IPS-20b (cell line): ENCODE data around the gene WWOX.

ENCODE experiments used
- H3K27ac ChIP-seq: one replicate; pipeline ENCODE4 v1.5.1; 2013; ENCODE audit warnings: low read length
- H3K27me3 ChIP-seq: 2 replicates; pipeline ENCODE4 v1.6.1; 2013; ENCODE audit warnings: mild to moderate bottlenecking, low read length, inconsistent platforms; ENCODE audit not compliant: insufficient read depth
- H3K36me3 ChIP-seq: 2 replicates; pipeline ENCODE4 v1.6.1; 2013; ENCODE audit warnings: low read depth, mild to moderate bottlenecking, inconsistent platforms, low read length, moderate library complexity; ENCODE audit not compliant: insufficient read depth
- H3K4me1 ChIP-seq: 2 replicates; pipeline ENCODE4 v1.6.1; 2013; ENCODE audit warnings: mild to moderate bottlenecking, control low read depth, inconsistent platforms, low read length, moderate library complexity; ENCODE audit not compliant: insufficient read depth
- H3K4me3 ChIP-seq: 2 replicates; pipeline ENCODE4 v1.5.1; 2013; ENCODE audit warnings: mild to moderate bottlenecking, low read length, inconsistent platforms
- H3K9ac ChIP-seq: 2 replicates; pipeline ENCODE4 v1.6.1; 2013; ENCODE audit warnings: low read depth, mild to moderate bottlenecking, inconsistent platforms, low read length, moderate library complexity
- H3K9me3 ChIP-seq: 2 replicates; pipeline ENCODE4 v1.6.1; 2013; ENCODE audit warnings: mild to moderate bottlenecking, low read depth, low read length, inconsistent platforms; ENCODE audit not compliant: insufficient read depth

WWOX gene

DNA sequence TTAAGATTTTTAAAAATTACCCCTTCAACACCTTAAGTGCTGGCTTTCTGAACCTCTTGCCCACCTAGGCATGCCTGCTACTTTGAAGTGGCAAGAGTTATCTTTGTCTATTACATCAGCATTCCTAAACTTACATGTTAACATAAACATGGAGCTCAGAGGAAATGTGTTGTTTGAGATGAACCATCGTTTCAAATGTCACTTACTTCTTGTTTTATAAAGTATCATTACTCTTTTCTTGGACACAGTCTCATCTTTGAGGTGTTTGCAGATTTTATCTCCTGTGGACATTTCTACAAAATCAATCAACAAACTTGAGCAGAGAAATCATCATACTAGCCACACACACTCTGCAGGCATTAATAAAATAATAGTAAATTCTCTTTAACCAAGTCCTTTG is 184.9 kb downstream of the WWOX start:
- H3K9me3 ChIP-seq = no peaks in the 10 kb centered on the region
- no peak overlapping the region for H3K27ac ChIP-seq
- H3K27me3 ChIP-seq = no peaks in the 10 kb centered on the region
- no peak overlapping the region for H3K4me3 ChIP-seq
- no peak overlapping the region for H3K9ac ChIP-seq
- H3K36me3 ChIP-seq = no peaks in the 10 kb centered on the region
- H3K4me1 ChIP-seq = peaks cover 11% of the 10 kb centered on the region; the same call in 1 of the 2 replicates

- Histone ChIP-seq H3K4me3 (no peak overlapping the region), H3K9me3 (no peaks in the 10 kb centered on the region), H3K4me1 (peaks cover 13% of the 10 kb centered on the region; the same call in 1 of the 2 replicates), H3K27me3 (no peaks in the 10 kb centered on the region), H3K27ac (no peak overlapping the region), H3K36me3 (no peaks in the 10 kb centered on the region), H3K9ac (no peak overlapping the region)
Measured at GRCh38 chr16:78284957-78285434, 185.5 kb downstream of the WWOX start.

DNA sequence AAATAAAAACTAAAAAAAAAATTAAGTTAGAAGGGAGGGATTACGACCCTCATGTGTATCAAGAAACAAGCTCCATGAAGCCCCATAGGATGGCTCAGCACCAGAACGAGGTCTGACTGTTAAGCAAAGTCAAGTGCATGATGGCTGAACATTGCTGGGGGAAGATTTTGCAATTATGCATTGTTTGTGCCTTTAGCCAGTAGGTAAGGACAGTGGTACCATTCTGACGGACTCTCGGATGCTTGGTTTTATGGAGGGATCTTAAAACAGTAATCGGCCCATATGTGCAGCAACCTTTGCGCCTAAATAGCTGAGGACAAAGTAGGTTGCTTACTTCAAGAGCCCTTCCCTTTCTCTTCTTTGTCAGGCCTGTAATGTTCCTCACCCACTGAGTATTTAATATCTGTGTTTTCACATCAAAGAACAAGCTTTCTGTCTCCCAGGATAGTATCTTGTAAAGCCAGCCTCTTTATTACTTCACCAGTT is 186.0 kb downstream of the WWOX start:
- no peak overlapping the region for H3K4me3 ChIP-seq
- H3K9me3 ChIP-seq = no peaks in the 10 kb centered on the region
- no peaks in the 10 kb centered on the region for H3K36me3 ChIP-seq
- H3K27me3 ChIP-seq = no peaks in the 10 kb centered on the region
- no peak overlapping the region for H3K9ac ChIP-seq
- peaks cover 18% of the 10 kb centered on the region for H3K4me1 ChIP-seq
- H3K27ac ChIP-seq = no peak overlapping the region

DNA sequence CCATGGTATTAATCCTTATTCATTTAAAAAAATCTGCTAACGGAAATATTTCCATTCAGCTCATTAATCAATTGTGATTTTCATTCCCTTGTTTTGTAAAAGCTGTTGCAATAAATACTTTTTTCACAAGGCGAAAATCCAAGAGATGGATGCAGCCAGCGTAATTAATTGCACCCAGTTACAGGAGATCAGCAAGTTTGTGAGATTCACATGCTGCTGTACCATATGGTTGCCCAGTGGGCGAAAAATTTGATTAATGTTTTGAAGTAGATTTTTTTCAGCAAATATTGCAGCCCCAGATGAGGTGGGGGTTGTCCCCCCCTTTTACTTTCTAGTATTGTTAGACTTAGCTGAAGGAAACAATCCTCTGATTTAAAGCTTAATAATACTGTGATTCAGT is 186.6 kb downstream of the WWOX start:
- no peaks in the 10 kb centered on the region for H3K36me3 ChIP-seq
- no peak overlapping the region for H3K27ac ChIP-seq
- peaks cover 22% of the 10 kb centered on the region for H3K4me1 ChIP-seq
- no peaks in the 10 kb centered on the region for H3K9me3 ChIP-seq
- H3K9ac ChIP-seq = no peak overlapping the region
- no peaks in the 10 kb centered on the region for H3K27me3 ChIP-seq
- no peak overlapping the region for H3K4me3 ChIP-seq

GRCh38 chr16:78288888-78289287 is 189.4 kb downstream of the WWOX start:
- Histone ChIP-seq H3K9ac (no peak overlapping the region), H3K4me3 (no peak overlapping the region), H3K9me3 (no peaks in the 10 kb centered on the region), H3K36me3 (no peaks in the 10 kb centered on the region), H3K4me1 (peaks cover 22% of the 10 kb centered on the region), H3K27ac (no peak overlapping the region), H3K27me3 (no peaks in the 10 kb centered on the region)

- H3K27ac ChIP-seq = no peak overlapping the region
- no peak overlapping the region for H3K9ac ChIP-seq
Measured at GRCh38 chr16:78289373-78289772, 189.9 kb downstream of the WWOX start.

DNA sequence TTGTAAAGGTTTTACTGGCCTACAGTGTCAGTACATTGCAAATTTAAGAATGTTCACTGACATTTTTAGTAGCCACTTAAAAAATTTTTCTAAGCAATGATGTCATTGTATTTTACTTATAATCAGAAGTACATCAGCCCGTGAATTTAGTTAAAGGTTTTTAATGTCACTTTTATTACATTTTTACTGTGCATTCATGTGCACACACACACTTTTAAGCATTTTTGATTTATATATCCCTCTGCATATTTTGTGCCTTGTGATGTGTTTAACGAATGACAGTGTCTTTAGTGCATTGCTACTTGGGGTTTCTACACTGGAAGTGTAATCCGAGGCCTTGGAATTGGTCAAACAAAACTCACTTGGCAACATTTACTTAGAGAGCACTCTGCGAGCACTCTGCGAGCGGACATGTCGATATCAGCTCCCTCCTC is 190.4 kb downstream of the WWOX start:
- H3K9me3 ChIP-seq = no peaks in the 10 kb centered on the region
- no peak overlapping the region for H3K27ac ChIP-seq
- peak overlapping the region; percentile 13; the same call in 1 of the 2 replicates for H3K4me3 ChIP-seq
- H3K27me3 ChIP-seq = no peaks in the 10 kb centered on the region
- no peaks in the 10 kb centered on the region for H3K36me3 ChIP-seq
- H3K9ac ChIP-seq = no peak overlapping the region
- peaks cover 22% of the 10 kb centered on the region for H3K4me1 ChIP-seq

More at GRCh38 chr16:78289373-78289772, 189.9 kb downstream of the WWOX start:
- H3K4me3 ChIP-seq = no peak overlapping the region
- H3K27me3 ChIP-seq = no peaks in the 10 kb centered on the region
- peaks cover 22% of the 10 kb centered on the region for H3K4me1 ChIP-seq
- no peaks in the 10 kb centered on the region for H3K9me3 ChIP-seq
- no peaks in the 10 kb centered on the region for H3K36me3 ChIP-seq

- Histone ChIP-seq H3K36me3 (no peaks in the 10 kb centered on the region), H3K27me3 (no peaks in the 10 kb centered on the region), H3K27ac (no peak overlapping the region), H3K9me3 (no peaks in the 10 kb centered on the region), H3K4me1 (peaks cover 22% of the 10 kb centered on the region), H3K9ac (0 out of 2 replicates have a peak overlapping the region, but pooled peaks have one; percentile 12), H3K4me3 (peak overlapping the region; percentile 14; the same call in 1 of the 2 replicates)
Measured at GRCh38 chr16:78290395-78290794, 190.9 kb downstream of the WWOX start.

- Histone ChIP-seq H3K9me3 (no peaks in the 10 kb centered on the region), H3K4me1 (peaks cover 22% of the 10 kb centered on the region), H3K9ac (0 out of 2 replicates have a peak overlapping the region, but pooled peaks have one; percentile 12), H3K4me3 (no peak overlapping the region), H3K27ac (no peak overlapping the region), H3K27me3 (no peaks in the 10 kb centered on the region), H3K36me3 (no peaks in the 10 kb centered on the region)
Measured at GRCh38 chr16:78290872-78291591, 191.6 kb downstream of the WWOX start.

DNA sequence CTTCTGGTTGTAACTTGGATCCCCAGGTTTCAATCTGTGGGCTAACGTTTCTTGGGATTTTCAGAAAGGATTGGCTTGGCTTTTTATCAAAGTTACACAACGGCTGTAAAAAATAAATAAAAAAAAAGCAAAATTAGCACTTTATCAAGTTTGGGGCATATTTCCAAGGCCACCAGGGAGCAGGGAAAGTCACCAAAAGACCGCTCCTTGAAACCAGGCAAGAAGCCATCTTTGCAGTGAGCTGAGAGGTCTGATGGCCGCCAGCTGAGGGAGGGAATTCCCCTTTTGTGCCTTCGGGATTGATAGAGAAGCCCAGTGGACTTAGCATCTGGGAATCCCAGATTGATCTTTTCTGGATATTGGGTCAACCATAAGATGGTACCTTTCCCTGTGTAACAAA is 192.2 kb downstream of the WWOX start:
- Histone ChIP-seq H3K9me3 (no peaks in the 10 kb centered on the region), H3K27ac (no peak overlapping the region), H3K4me3 (no peak overlapping the region), H3K27me3 (no peaks in the 10 kb centered on the region), H3K9ac (no peak overlapping the region), H3K36me3 (no peaks in the 10 kb centered on the region), H3K4me1 (peaks cover 22% of the 10 kb centered on the region)

GRCh38 chr16:78292086-78292843 is 192.8 kb downstream of the WWOX start:
- no peaks in the 10 kb centered on the region for H3K27me3 ChIP-seq
- H3K36me3 ChIP-seq = no peaks in the 10 kb centered on the region
- no peak overlapping the region for H3K4me3 ChIP-seq
- peaks cover 22% of the 10 kb centered on the region for H3K4me1 ChIP-seq
- no peaks in the 10 kb centered on the region for H3K9me3 ChIP-seq
- H3K9ac ChIP-seq = no peak overlapping the region
- H3K27ac ChIP-seq = no peak overlapping the region
